ENCODE data around the gene FUT9. TPM values are rescaled to one million over a fixed set of nuclear protein-coding genes. Genes with fewer than 3 reads are reported as not detected.

Gene FUT9
- total and polyA plus RNA-seq, 2 of the 8 experiments (the other 6 are each of a cell fraction or from before 2014, with no cell fraction given), result 0.85 to 4.9 TPM

DNA sequence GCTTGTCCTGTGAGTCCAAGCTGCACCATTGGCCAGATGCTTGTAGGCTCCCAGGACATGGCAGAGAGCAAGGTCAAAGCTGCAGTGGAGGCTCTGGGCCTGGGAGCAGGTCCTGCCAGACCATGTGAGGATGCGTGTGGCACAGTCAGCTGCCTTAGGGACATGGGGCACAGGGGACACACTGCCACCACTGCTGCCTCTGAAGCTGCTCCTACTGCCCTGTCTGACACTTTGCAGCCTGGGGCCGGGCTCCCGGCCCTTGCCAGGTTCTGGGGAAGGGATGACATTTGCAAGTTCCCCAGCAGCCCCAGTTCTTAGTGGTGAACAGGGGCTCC lies 13.2 kb upstream of the FUT9 start:
- no peaks in the 10 kb centered on the region for H3K36me3 ChIP-seq (ENCODE audit: control insufficient read depth in 2 of 4, insufficient read depth in 4 of 4, low read length in 3 of 4)
- 84% methylated on average over 3 of the region's 3 CpGs; no CpG with 5 or more reads in 1 of the 2 experiments for WGBS, 2 experiments (ENCODE audit: extremely low coverage in 1 of 2, insufficient coverage in 1 of 2, insufficient read length in 1 of 2, insufficient replicate concordance in 2 of 2, low coverage in 1 of 2, low lambda C conversion rate in 2 of 2, missing lambda C conversion rate in 1 of 2)
- no peak overlapping the region for H3K56ac ChIP-seq (replicated peaks; ENCODE audit: insufficient read length, low read depth, low read length)
- H3K14ac ChIP-seq (ENCODE audit: insufficient read length), result no peak overlapping the region
- no peak overlapping the region for H2AK5ac ChIP-seq (ENCODE audit: low read depth, low read length)
- no peak overlapping the region for H3K4me3 ChIP-seq (ENCODE audit: extremely low read depth in 1 of 4, insufficient read depth in 2 of 4, low read depth in 3 of 4, low read length in 4 of 4)
- DNase-seq (ENCODE audit: low read depth in 1 of 2, low spot score in 2 of 2) (no peak), FAIRE-seq (no peak)
- H3K4me2 ChIP-seq (ENCODE audit: insufficient read depth in 1 of 2, low read depth in 2 of 2, low read length in 2 of 2), result no peak overlapping the region
- H2BK12ac ChIP-seq (ENCODE audit: low read depth, low read length), result no peak overlapping the region
- no peak overlapping the region for H4K8ac ChIP-seq (ENCODE audit: extremely low read depth, insufficient read depth, low read length)
- no peak overlapping the region for H3K18ac ChIP-seq (ENCODE audit: extremely low read depth, low read length)
- ChIA-PET CTCF (ENCODE audit: partially characterized antibody) (interaction anchor here (0.5 to 1.5 kb wide), 2 partner anchors 11 to 844 kb away, joined by 3 to 6 read pairs; no protein-coding TSS in a partner anchor), POLR2A (ENCODE audit: partially characterized antibody) (interaction anchor here (1.0 kb wide), 1 partner anchor 12 kb away, joined by 3 read pairs; no protein-coding TSS in a partner anchor)
- H3K27me3 ChIP-seq (replicated peaks in 1 of 4; ENCODE audit: control insufficient read depth in 3 of 4, extremely low read depth in 1 of 4, insufficient read depth in 3 of 4, low read length in 3 of 4), result no peaks in the 10 kb centered on the region
- no peak overlapping the region for H3K23ac ChIP-seq (ENCODE audit: insufficient read length)
- no peak overlapping the region for H2AFZ ChIP-seq (ENCODE audit: low read length)
- no peak overlapping the region for H2BK20ac ChIP-seq (ENCODE audit: low read length)
- H4K20me1 ChIP-seq (replicated peaks in 1 of 2; ENCODE audit: control insufficient read depth in 1 of 2, insufficient read depth in 2 of 2, low read length in 2 of 2), result no peaks in the 10 kb centered on the region
- H3K27ac ChIP-seq (ENCODE audit: low read depth, low read length), result no peak overlapping the region
- no peak overlapping the region for H3K4ac ChIP-seq (replicated peaks; ENCODE audit: insufficient read length, low read depth, low read length)
- no peak overlapping the region for H2BK120ac ChIP-seq (replicated peaks; ENCODE audit: low read depth, low read length)
- no peak for TF ChIP-seq SRF (IDR thresholded peaks at IDR 0.05; ENCODE audit: low read depth, low read length)
- no peak overlapping the region for H4K5ac ChIP-seq (ENCODE audit: insufficient read length, low read depth, low read length)
- no peak overlapping the region; a peak in 1 of 7 replicates for H3K9ac ChIP-seq (replicated peaks in 1 of 4; ENCODE audit: extremely low read depth in 1 of 4, low read depth in 3 of 4, low read length in 3 of 4)
- H3K79me2 ChIP-seq (ENCODE audit: control insufficient read depth in 1 of 2, insufficient read depth in 2 of 2, low read length in 2 of 2), result no peaks in the 10 kb centered on the region
- peaks cover 0 to 11% of the 10 kb centered on the region in 2 experiments; a peak in 1 of 4 replicates for H3K9me3 ChIP-seq (ENCODE audit: insufficient read depth in 2 of 2, low read depth in 1 of 2, low read length in 1 of 2)
- H3K4me1 ChIP-seq (replicated peaks in 1 of 4; ENCODE audit: control insufficient read depth in 3 of 4, insufficient read depth in 4 of 4, low read length in 3 of 4), result no peaks in the 10 kb centered on the region
- no peak overlapping the region for H4K91ac ChIP-seq (replicated peaks; ENCODE audit: insufficient read length, low read length)
- H2BK15ac ChIP-seq (ENCODE audit: low read length), result no peak overlapping the region
- no peaks in the 10 kb centered on the region; the same call in 1 of the 2 replicates for H3K23me2 ChIP-seq (ENCODE audit: low read depth, low read length)
- no peaks in the 10 kb centered on the region for H3K79me1 ChIP-seq (ENCODE audit: low read depth, low read length)
- H2BK5ac ChIP-seq (ENCODE audit: low read depth, low read length), result no peak overlapping the region
